Trophoblast cell (in vitro differentiated cells and primary cell): ENCODE measurements around the gene IFIT1.
"Not testable (repeated sequence)": the region's sequence is repeated elsewhere in the genome, so short reads cannot be mapped to it uniquely, and the experiment has no call there.

ENCODE experiments used
- DNase-seq, 2 donors: peaks; one replicate each; pipeline ENCODE4 v3.0.0-alpha.2; 2016
- H2AFZ ChIP-seq: 2 replicates; pipeline ENCODE4 v1.6.1; 2013; ENCODE audit warnings: low read length, moderate library complexity, mild to moderate bottlenecking; ENCODE audit not compliant: insufficient read depth, poor library complexity
- H2AK5ac ChIP-seq: 2 replicates; pipeline ENCODE4 v1.6.1; 2013; ENCODE audit warnings: mild to moderate bottlenecking, low read length
- H2BK120ac ChIP-seq: 2 replicates; pipeline ENCODE4 v1.6.1; 2013; ENCODE audit warnings: low read length, mild to moderate bottlenecking, moderate library complexity; ENCODE audit not compliant: insufficient read depth, poor library complexity
- H2BK12ac ChIP-seq: 2 replicates; pipeline ENCODE4 v1.6.1; 2013; ENCODE audit warnings: mild to moderate bottlenecking, low read length, moderate library complexity
- H2BK5ac ChIP-seq: 2 replicates; pipeline ENCODE4 v1.6.1; 2013; ENCODE audit warnings: low read length, low read depth, moderate library complexity, mild to moderate bottlenecking; ENCODE audit not compliant: poor library complexity
- H3K14ac ChIP-seq: 2 replicates; pipeline ENCODE4 v1.6.1; 2013; ENCODE audit warnings: mild to moderate bottlenecking, low read length
- H3K18ac ChIP-seq: 2 replicates; pipeline ENCODE4 v1.6.1; 2013; ENCODE audit warnings: mild to moderate bottlenecking, low read length
- H3K23ac ChIP-seq: 2 replicates; pipeline ENCODE4 v1.6.1; 2013; ENCODE audit warnings: low read length
- H3K27ac ChIP-seq: 2 replicates; pipeline ENCODE4 v1.5.1; 2013; ENCODE audit warnings: low read depth, mild to moderate bottlenecking, inconsistent platforms, low read length, moderate library complexity
- H3K27me3 ChIP-seq: 2 replicates; pipeline ENCODE4 v1.6.1; 2013; ENCODE audit warnings: inconsistent platforms, mild to moderate bottlenecking, low read length, moderate library complexity; ENCODE audit not compliant: insufficient read depth
- H3K36me3 ChIP-seq, 2 experiments: 1 replicate in 1 of 2; 2 replicates in 1 of 2; pipeline ENCODE4 v1.6.1; 2013; ENCODE audit warnings: low read length in 2 of 2, mild to moderate bottlenecking in 2 of 2, moderate library complexity in 1 of 2; ENCODE audit not compliant: insufficient read depth in 2 of 2, control insufficient read depth in 1 of 2
- H3K4ac ChIP-seq: 2 replicates; pipeline ENCODE4 v1.6.1; 2013; ENCODE audit warnings: low read depth, mild to moderate bottlenecking, low read length, moderate library complexity
- H3K4me1 ChIP-seq, 2 experiments: 1 replicate in 1 of 2; 2 replicates in 1 of 2; pipeline ENCODE4 v1.6.1; 2013; ENCODE audit warnings: low read length in 2 of 2, mild to moderate bottlenecking in 2 of 2, moderate library complexity in 1 of 2; ENCODE audit not compliant: insufficient read depth in 2 of 2, control insufficient read depth in 1 of 2
- H3K4me2 ChIP-seq: 2 replicates; pipeline ENCODE4 v1.6.1; 2013; ENCODE audit warnings: inconsistent platforms, mild to moderate bottlenecking, low read length, moderate library complexity
- H3K4me3 ChIP-seq: 2 replicates; pipeline ENCODE4 v1.5.1; 2013; ENCODE audit warnings: mild to moderate bottlenecking, low read depth, low read length, inconsistent platforms
- H3K79me1 ChIP-seq: one replicate; pipeline ENCODE4 v1.6.1; 2013; ENCODE audit warnings: low read length
- H3K79me2 ChIP-seq: 2 replicates; pipeline ENCODE4 v1.6.1; 2013; ENCODE audit warnings: low read length, mild to moderate bottlenecking; ENCODE audit not compliant: control insufficient read depth, insufficient read depth, poor library complexity
- H3K9ac ChIP-seq: 2 replicates; pipeline ENCODE4 v1.6.1; 2013; ENCODE audit warnings: mild to moderate bottlenecking, low read length
- H3K9me3 ChIP-seq: 2 replicates; pipeline ENCODE4 v1.6.1; 2013; ENCODE audit warnings: low read depth, mild to moderate bottlenecking, control low read depth, inconsistent platforms, low read length; ENCODE audit not compliant: insufficient read depth
- H4K12ac ChIP-seq: 2 replicates; pipeline ENCODE4 v1.6.1; 2013; ENCODE audit warnings: low read depth, mild to moderate bottlenecking, low read length, moderate library complexity
- H4K8ac ChIP-seq: 2 replicates; pipeline ENCODE4 v1.6.1; 2013; ENCODE audit warnings: low read depth, mild to moderate bottlenecking, low read length, moderate library complexity
- H4K91ac ChIP-seq: one replicate; pipeline ENCODE4 v1.6.1; 2013; ENCODE audit warnings: low read depth, mild to moderate bottlenecking, low read length, moderate library complexity
- WGBS: extraction: QIAGEN DNeasy Blood & Tissue Kit; methylation state at CpG from one replicate; pipeline ENCODE4 v1.1.7; 2013; ENCODE audit warnings: missing lambda C conversion rate; ENCODE audit not compliant: insufficient read length, insufficient coverage; ENCODE audit errors: extremely low coverage; 5-methylcytosine and 5-hydroxymethylcytosine counted together

The IFIT1 gene

GRCh38 chr10:89442289-89442688 is 49.9 kb downstream of the IFIT1 start:
- H3K14ac ChIP-seq = no peak overlapping the region
- no peak overlapping the region for H4K8ac ChIP-seq
- H2BK5ac ChIP-seq = no peak overlapping the region
- H3K4me3 ChIP-seq = no peak overlapping the region
- H2BK12ac ChIP-seq = no peak overlapping the region
- H2AFZ ChIP-seq = no peak overlapping the region
- H2BK120ac ChIP-seq = no peak overlapping the region
- H3K79me2 ChIP-seq = no peaks in the 10 kb centered on the region
- no peak overlapping the region for H4K91ac ChIP-seq
- no CpG with 5 or more reads among the region's 1 CpG for WGBS
- H3K18ac ChIP-seq = no peak overlapping the region
- H3K27me3 ChIP-seq = no peaks in the 10 kb centered on the region
- no peak overlapping the region for H3K4ac ChIP-seq
- H3K9me3 ChIP-seq = peaks cover 6% of the 10 kb centered on the region
- H3K4me2 ChIP-seq = no peak overlapping the region
- no peak overlapping the region for H3K23ac ChIP-seq
- H3K4me1 ChIP-seq = no peaks in the 10 kb centered on the region
- H3K79me1 ChIP-seq = no peaks in the 10 kb centered on the region
- no peak overlapping the region for H3K27ac ChIP-seq
- no peaks in the 10 kb centered on the region for H3K36me3 ChIP-seq
- no peak overlapping the region for H2AK5ac ChIP-seq
- no peak for DNase-seq
- H4K12ac ChIP-seq = no peak overlapping the region
- no peak overlapping the region for H3K9ac ChIP-seq

- H3K4me3 ChIP-seq, H4K91ac ChIP-seq, H3K4ac ChIP-seq, DNase-seq, H4K12ac ChIP-seq, H3K36me3 ChIP-seq, H2AFZ ChIP-seq, H3K27ac ChIP-seq, H2BK5ac ChIP-seq, H2BK12ac ChIP-seq, H3K18ac ChIP-seq, H3K9me3 ChIP-seq, H3K4me2 ChIP-seq, H2AK5ac ChIP-seq, H3K79me1 ChIP-seq, H2BK120ac ChIP-seq, H3K14ac ChIP-seq, H3K79me2 ChIP-seq, H3K23ac ChIP-seq, H3K9ac ChIP-seq, H4K8ac ChIP-seq, H3K4me1 ChIP-seq, H3K27me3 ChIP-seq: not testable (repeated sequence)
- no CpG with 5 or more reads among the region's 7 CpGs for WGBS
Observed at GRCh38 chr10:89444819-89445218, 52.4 kb downstream of the IFIT1 start.

GRCh38 chr10:89450901-89451300 is 58.5 kb downstream of the IFIT1 start:
- WGBS = no CpG with 5 or more reads among the region's 2 CpGs
- no peak overlapping the region for H3K18ac ChIP-seq
- no peak overlapping the region for H2AK5ac ChIP-seq
- H3K79me1 ChIP-seq = no peaks in the 10 kb centered on the region
- H3K27me3 ChIP-seq = no peaks in the 10 kb centered on the region
- no peak overlapping the region for H2BK12ac ChIP-seq
- no peak overlapping the region for H3K4ac ChIP-seq
- H4K12ac ChIP-seq = no peak overlapping the region
- no peak overlapping the region for H3K27ac ChIP-seq
- no peaks in the 10 kb centered on the region for H3K4me1 ChIP-seq
- H3K9ac ChIP-seq = no peak overlapping the region
- no peak overlapping the region for H3K23ac ChIP-seq
- no peak overlapping the region for H3K4me3 ChIP-seq
- no peak overlapping the region for H4K91ac ChIP-seq
- no peak overlapping the region for H2AFZ ChIP-seq
- H2BK120ac ChIP-seq = no peak overlapping the region
- no peak overlapping the region for H2BK5ac ChIP-seq
- H3K79me2 ChIP-seq = no peaks in the 10 kb centered on the region
- no peaks in the 10 kb centered on the region for H3K9me3 ChIP-seq
- DNase-seq = no peak
- no peak overlapping the region for H3K4me2 ChIP-seq
- H3K14ac ChIP-seq = no peak overlapping the region
- H3K36me3 ChIP-seq = no peaks in the 10 kb centered on the region
- no peak overlapping the region for H4K8ac ChIP-seq

- Histone ChIP-seq H3K23ac (no peak overlapping the region), H3K9me3 (no peaks in the 10 kb centered on the region), H4K91ac (no peak overlapping the region), H3K4me2 (no peak overlapping the region), H4K12ac (no peak overlapping the region), H3K9ac (no peak overlapping the region), H3K27me3 (no peaks in the 10 kb centered on the region), H2BK120ac (no peak overlapping the region), H2BK5ac (no peak overlapping the region), H3K27ac (no peak overlapping the region), H3K36me3 (no peaks in the 10 kb centered on the region), H2AFZ (no peak overlapping the region), H2AK5ac (no peak overlapping the region), H3K18ac (no peak overlapping the region), H3K14ac (no peak overlapping the region), H3K4me1 (no peaks in the 10 kb centered on the region), H3K79me1 (no peaks in the 10 kb centered on the region), H3K4ac (no peak overlapping the region), H4K8ac (no peak overlapping the region), H2BK12ac (no peak overlapping the region), H3K4me3 (no peak overlapping the region), H3K79me2 (no peaks in the 10 kb centered on the region)
- no peak for DNase-seq
- WGBS = no CpG with 5 or more reads among the region's 1 CpG
Observed at GRCh38 chr10:89452193-89452592, 59.8 kb downstream of the IFIT1 start.
